RCC 7860 (cell line): ENCODE measurements around the gene GAPVD1.
"Not testable (repeated sequence)": the region's sequence is repeated elsewhere in the genome, so short reads cannot be mapped to it uniquely, and the experiment has no call there.

Experiments used
- DNase-seq: peaks from one replicate; pipeline ENCODE4 v3.0.0-alpha.2; 2015; ENCODE audit warnings: low spot score
- FAIRE-seq: peaks from 2 replicates; lab custom pipeline; 2012; peaks lifted over from hg19 to GRCh38; lab: Jason Lieb, UNC

The GAPVD1 gene, protein sequence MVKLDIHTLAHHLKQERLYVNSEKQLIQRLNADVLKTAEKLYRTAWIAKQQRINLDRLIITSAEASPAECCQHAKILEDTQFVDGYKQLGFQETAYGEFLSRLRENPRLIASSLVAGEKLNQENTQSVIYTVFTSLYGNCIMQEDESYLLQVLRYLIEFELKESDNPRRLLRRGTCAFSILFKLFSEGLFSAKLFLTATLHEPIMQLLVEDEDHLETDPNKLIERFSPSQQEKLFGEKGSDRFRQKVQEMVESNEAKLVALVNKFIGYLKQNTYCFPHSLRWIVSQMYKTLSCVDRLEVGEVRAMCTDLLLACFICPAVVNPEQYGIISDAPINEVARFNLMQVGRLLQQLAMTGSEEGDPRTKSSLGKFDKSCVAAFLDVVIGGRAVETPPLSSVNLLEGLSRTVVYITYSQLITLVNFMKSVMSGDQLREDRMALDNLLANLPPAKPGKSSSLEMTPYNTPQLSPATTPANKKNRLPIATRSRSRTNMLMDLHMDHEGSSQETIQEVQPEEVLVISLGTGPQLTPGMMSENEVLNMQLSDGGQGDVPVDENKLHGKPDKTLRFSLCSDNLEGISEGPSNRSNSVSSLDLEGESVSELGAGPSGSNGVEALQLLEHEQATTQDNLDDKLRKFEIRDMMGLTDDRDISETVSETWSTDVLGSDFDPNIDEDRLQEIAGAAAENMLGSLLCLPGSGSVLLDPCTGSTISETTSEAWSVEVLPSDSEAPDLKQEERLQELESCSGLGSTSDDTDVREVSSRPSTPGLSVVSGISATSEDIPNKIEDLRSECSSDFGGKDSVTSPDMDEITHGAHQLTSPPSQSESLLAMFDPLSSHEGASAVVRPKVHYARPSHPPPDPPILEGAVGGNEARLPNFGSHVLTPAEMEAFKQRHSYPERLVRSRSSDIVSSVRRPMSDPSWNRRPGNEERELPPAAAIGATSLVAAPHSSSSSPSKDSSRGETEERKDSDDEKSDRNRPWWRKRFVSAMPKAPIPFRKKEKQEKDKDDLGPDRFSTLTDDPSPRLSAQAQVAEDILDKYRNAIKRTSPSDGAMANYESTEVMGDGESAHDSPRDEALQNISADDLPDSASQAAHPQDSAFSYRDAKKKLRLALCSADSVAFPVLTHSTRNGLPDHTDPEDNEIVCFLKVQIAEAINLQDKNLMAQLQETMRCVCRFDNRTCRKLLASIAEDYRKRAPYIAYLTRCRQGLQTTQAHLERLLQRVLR (N-terminal part only)

DNA sequence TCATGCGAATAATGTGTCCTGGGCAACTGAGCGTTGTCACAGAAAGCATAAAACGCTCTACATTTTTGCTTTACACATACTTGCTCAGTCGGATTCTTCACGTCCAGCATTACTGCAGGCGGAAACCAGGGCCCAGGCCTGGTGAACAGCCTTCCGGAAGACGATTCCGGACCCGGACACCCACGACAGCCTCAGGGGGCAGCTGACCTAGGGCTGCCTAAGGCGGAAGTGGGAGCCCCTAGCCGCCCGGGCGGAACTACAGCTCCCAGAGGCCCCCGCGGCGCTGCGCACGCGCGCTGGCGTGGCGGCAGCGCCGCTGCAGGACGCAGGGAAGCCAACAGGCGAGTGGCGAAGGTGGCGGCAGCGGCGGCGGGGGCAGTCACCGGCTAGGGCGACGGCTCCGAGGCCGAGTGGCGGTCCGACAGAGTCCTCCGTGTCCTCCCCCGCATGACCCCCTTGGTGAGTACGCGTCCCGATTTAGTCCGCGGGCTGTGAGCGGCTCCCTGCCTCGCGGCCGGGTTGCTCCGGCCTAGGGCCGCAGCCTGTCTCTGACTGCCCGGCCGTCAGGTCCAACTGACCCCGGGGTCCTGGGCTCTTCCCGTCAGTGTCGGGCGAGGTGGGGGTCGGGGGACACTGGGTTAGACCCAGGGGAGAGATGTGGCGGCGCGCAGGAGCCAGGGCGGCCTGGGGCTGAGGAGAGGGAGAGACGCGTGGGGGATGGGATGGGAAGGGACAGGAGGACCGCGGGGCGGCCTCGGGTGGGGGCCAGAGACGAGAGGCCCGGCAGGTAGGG, at the start of gene GAPVD1:
Gene GAPVD1 (plus strand): TSS at position 326 of the 793 bp plus-strand sequence. CDS start 37,096 bp downstream, outside the sequence.
- peak; percentile 93 for DNase-seq
- no peak for FAIRE-seq

DNA sequence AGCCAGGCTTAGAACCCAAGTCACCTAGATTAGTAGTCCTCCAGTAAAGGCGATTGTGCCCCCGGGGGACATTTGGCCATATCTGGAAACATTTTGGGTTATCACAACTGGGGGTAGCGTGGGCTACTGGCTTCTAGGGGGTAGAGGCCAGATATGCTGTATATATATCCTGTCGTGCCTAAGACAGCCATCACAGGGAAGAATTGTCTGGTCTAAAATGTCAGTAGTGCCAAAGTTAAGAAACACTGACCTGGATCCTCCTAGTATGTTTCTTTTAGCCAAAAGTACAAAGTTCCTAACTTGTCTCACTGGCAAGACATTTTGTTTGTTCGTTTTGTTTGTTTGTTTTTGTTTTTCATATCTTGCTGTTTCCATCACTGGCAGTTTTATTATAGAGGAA, 47.4 kb upstream of the GAPVD1 start:
- FAIRE-seq (no peak), DNase-seq (no peak)

DNA sequence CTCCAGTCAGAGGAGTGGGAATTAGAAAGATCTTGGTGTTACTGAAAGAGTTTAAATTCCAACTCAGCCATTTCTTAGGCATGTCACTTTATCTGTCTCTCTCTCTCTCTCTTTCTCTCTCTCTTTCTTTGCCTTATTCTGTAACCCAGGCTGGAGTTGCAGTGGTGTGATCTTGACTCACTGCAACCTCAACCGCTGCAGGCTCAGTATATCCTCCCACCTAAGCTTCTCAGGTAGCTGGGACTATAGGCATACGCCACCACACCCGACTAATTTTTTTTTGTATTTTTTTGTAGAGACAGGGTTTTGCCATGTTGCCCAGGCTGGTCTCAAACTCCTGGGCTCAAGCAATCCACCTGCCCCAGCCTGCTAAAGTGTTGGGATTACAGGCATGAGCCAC, 43.0 kb upstream of the GAPVD1 start:
- FAIRE-seq (no peak), DNase-seq (no peak)

DNA sequence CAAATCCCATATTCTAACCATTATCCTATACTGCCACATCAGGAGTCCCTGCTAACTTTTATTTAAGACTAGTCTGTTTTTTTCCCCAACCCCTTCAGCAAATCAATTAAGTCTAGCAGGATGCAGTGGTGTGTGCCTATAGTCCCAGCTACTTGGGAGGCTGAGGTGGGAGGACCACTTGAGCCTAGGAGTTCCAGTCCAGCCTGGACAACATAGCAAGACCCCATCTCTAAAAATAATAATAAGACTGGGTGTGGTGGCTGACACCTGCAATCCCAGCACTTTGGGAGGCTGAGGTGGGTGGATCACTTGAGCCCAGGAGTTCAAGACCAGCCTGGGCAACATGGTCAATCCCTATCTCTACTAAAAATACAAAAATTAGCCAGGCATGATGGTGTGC, 36.8 kb upstream of the GAPVD1 start:
- not testable (repeated sequence) for DNase-seq, FAIRE-seq

DNA sequence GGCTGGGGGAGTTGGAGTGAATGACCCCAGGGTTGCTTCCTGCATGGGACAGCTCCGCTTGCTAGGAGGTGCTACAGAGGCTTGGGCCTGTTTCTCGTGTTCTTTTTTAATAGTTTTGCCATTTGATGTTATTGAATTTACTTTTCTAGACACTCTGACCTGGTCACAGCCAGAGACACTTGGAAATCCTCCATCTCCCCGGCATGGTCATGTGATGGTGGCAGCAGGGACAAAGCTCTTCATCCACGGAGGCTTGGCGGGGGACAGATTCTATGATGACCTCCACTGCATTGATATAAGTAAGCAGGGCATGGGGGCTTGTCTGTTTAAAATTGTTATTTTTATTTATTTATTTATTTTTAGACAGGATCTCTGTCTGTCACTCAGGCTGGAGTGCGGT, 33.9 kb upstream of the GAPVD1 start:
- no peak for DNase-seq
- no peak for FAIRE-seq

DNA sequence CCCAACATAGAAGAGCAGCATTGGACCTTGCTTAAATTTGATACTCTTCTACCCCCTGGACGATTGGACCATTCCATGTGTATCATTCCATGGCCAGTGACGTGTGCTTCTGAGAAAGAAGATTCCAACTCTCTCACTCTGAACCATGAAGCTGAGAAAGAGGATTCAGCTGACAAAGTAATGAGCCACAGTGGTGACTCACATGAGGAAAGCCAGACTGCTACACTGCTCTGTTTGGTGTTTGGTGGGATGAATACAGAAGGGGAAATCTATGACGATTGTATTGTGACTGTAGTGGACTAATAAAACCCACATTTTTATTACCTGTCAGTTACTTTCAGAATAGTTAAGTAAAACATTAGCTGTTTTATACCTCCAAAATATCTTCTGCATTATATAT, 27.9 kb upstream of the GAPVD1 start:
- peak; percentile 93 for DNase-seq
- peak; percentile 96 for FAIRE-seq

DNA sequence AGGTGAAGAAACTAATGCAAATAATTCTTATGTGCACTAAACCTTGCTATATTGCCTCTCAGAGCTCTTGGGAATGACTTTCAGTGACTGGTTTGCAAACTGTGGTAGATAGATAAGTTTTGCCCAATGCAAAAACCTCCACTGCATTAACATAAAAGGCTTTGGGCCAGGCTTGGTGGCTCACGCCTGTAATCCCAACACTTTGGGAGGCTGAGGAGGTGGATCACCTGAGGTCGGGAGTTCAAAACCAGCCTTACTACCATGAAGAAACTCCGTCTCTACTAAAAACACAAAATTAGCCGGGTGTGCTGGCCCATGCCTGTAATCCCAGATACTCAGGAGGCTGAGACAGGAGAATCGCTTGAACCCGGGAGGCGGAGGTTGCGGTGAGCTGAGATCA, 27.5 kb upstream of the GAPVD1 start:
- not testable (repeated sequence) for DNase-seq, FAIRE-seq

DNA sequence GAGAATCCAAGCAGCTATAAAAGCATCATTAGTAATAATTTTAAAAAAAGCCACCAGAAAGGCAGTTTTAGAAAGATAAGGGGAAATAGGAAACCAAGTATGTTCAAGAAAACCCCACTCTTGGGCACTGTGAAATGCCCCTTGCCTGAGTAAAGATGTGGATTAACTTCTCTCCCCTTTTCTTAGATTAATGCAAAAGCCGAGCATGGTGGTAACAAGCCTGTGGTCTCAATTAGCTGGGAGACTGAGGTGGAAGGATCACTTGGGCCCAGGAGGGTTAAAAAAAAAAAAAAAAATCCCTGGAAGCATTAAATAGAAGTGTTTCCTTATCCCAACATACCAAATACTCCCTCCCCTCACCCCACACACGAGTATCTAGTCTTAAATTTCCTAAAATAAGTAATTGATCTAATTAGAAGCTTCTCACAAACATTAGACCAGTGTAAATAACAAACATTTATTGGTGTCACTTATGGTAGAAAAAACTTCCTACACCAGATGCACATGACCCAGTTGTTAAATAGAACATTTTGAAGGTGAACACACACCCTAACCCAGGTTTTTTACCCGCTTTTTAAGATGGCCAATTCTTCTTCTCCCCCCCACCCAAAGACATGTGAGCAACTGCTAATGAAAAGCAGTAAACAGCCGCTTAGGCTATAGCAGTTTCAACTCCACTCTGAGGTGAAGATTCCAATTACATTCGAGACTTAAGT, 25.7 kb upstream of the GAPVD1 start:
- no peak for DNase-seq
- FAIRE-seq: no peak

DNA sequence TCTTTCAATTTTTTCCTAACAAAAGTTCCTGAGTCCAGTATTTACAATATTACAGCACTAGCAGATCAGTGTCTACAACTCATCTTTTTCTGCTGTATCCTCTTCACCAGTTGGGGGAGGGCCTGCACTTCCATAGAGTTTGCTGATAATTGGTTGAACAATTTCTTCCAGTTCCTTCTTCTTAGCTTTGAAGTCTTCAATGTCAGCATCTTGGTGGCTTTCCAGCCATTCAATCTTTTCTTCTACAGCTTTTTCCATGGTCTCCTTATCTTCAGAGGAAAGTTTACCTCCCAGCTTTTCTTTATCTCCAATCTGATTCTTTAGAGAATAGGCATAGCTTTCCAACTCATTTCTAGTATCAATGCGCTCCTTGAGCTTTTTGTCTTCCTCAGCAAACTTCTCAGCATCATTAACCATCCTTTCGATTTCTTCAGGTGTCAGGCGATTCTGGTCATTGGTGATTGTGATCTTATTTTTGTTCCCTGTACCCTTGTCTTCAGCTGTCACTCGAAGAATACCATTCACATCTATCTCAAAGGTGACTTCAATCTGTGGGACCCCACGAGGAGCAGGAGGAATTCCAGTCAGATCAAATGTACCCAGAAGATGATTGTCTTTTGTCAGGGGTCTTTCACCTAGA, 25.0 kb upstream of the GAPVD1 start:
- FAIRE-seq: not testable (repeated sequence)

DNA sequence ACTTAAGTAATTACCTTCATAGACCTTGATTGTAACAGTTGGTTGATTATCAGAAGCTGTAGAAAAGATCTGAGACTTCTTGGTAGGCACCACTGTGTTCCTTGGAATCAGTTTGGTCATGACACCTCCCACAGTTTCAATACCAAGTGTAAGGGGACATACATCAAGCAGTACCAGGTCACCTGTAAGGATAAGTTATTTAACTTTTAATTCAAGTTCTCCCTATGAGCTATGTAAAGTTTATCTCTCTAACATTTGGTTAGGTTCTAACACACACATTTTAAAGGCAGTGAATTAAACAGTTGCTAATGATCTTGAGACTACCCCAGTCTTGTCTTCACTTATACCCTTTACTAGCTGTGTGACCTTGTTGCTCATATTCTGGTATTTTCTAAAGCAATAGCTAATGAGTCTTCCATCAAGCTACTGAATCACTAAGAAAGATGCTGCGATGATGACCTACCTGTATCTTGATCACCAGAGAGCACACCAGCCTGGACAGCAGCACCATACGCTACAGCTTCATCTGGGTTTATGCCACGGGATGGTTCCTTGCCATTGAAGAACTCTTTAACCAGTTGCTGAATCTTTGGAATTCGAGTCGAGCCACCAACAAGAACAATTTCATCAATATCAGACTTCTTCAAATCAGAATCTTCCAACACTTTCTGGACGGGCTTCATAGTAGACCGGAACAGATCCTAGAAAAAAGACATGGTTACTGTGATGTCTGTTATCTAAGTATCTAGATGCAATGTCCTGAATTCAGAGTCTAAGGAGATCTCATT, 23.3 kb upstream of the GAPVD1 start:
- DNase-seq: no peak
- FAIRE-seq: no peak

More for the DNA sequence above, 25.0 kb upstream of the GAPVD1 start:
- DNase-seq: not testable (repeated sequence)

DNA sequence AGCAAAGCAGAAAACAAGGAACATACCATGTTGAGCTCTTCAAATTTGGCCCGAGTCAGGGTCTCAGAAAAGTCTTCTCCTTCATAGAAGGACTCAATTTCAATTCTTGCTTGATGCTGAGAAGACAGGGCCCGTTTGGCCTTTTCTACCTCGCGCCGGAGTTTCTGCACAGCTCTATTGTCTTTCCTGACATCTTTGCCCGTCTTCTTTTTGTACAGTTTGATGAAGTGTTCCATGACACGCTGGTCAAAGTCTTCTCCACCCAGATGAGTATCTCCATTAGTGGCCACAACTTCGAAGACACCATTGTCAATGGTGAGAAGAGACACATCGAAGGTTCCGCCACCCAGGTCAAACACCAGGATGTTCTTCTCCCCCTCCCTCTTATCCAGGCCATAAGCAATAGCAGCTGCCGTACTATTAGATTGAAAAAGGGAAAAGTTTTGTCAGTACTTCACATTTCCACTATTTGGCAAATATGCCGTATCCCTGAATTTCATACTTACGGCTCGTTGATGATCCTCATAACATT, 22.6 kb upstream of the GAPVD1 start:
- FAIRE-seq: no peak
- DNase-seq: no peak

DNA sequence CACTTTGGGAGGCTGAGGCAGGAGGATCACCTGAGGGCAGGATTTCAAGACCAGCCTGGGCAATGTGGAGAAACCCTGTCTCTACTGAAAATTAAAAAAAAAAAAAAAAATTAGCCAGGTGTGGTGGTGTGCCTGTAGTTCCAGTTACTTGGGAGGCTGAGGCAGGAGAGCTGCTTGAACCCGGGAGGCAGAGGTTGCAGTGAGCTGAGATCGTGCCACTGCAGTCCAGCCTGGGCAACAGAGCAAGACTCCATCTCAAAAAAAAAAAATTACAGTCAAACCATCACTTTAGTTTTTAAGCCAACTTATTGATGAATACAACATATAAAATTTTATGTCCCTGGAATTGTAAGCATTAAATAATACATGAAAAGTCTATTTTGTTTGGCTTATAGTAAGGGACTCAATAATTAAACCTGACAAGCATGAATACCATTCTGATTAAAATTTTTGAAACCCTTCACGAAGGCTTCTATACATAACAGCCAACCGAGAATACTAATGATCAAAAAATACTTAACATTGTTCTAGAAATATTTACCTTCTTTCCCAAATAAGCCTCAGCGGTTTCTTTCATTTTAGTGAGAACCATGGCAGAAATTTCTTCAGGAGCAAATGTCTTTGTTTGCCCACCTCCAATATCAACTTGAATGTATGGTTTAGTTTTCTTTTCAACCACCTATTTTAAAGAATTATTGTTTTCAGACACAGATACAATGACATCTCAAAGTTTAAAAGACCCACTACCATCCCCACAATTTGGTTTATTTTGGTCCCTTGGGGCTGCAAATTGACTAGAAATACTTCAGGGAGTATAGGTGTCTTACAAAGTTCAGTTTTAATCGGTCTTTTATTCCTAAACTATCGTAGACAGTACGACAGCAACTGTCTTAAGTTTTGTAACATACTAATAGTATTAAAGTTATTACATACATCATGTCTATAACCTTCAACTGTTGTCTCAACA, 21.7 kb upstream of the GAPVD1 start:
- DNase-seq: no peak
- no peak for FAIRE-seq

DNA sequence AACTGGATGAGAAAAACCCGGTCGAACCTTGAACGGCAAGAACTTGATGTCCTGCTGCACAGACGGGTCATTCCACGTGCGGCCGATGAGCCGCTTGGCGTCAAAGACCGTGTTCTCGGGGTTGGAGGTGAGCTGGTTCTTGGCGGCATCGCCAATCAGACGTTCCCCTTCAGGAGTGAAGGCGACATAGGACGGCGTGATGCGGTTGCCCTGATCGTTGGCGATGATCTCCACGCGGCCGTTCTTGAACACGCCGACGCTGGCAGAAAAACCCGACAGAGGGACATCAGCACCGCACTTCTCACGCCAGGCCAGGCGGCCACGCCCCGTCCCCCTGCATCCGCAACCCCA, 21.0 kb upstream of the GAPVD1 start:
- no peak for FAIRE-seq
- no peak for DNase-seq

DNA sequence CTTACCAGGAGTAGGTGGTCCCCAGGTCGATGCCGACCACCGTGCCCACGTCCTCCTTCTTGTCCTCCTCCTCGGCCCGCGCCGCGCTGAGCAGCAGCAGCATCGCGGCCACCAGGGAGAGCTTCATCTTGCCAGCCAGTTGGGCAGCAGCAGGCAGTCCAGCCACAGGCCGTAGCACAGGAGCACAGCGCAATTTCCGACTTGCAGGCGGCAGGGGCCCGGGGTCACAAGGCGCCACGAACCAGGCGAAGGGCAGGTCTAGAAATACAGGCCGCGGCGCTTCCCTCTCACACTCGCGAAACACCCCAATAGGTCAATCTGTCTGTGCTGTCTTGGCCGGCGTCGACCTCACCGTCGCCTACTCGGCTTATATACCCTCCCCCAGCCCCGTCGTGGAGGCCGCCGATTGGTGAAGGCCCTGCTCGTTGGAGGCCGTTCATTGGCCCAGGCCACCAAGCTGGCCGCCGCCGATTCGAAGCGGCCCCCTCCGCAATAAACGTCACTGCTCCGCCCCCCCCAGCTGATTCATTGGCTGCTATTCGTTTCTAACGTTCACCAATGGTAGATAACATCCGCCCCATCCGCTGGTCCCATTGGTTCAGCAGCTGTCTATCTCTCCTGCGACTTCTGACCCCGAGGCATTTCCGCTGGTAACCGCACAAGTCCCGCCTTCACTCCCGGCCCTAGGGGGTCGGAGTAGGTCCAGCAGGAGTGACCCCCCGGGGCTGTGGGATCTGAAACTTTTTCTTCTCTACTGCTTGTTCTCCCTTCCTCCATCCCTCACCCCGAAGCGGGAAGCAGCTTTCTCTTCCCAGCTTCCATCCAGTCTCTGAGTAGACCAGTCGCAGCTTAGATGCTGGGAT, 20.4 kb upstream of the GAPVD1 start, which contains the start of gene HSPA5:
Gene HSPA5 (minus strand): TSS at position 344 of the 863 bp plus-strand sequence. CDS start 217 bp downstream, at position 127.
- peak; percentile 90 for FAIRE-seq

DNA sequence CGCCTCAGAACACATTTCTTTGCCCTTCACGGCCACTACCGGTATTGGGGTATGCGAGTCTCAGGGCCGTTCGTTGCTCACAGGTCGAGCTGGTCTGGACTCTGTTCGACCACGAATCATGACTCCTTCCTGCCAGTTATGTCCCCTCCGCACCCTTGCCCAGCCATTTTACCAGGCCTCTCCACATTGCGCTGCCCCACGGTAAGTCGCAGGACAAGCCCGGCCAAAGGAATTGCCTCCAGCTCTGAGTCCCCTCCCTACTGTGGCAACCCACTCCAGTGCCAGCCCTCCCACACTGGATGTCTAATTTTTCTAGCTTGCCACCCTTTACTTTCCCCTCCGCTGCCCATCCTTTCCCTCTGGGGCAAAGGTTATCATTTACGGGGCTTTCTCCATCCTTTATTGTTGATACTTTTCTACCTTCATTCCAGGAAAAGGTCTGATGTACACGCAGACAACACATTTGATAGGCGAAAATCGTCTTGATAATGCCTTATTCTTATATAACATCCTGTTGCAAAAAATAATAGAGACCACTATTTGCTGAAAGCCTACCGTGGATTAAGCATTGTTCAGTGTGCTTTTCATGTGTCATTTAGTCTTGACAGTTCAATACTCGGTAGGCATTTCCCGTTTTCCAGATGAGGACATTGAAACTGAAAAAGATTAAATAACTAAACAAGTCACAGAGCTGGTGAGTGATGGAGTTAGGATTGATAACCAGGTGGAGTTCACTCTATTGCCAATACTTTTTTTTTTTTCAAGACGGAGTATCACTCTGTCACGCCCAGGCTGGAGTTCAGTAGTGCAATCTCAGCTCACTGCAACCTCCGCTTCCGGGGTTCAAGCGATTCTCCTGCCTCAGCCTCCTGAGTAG, 19.5 kb upstream of the GAPVD1 start:
- no peak for FAIRE-seq
- peak; percentile 37 for DNase-seq

More for the DNA sequence above, 20.4 kb upstream of the GAPVD1 start, which contains the start of gene HSPA5:
- DNase-seq: peak; percentile 99
